ENCODE results near the gene MGLL. TPM values are rescaled to one million over a fixed set of nuclear protein-coding genes. Genes with fewer than 3 reads are reported as not detected.

Gene MGLL
- total RNA-seq, 2 experiments from 2014 or later: 0.28 to 0.38 TPM

DNA sequence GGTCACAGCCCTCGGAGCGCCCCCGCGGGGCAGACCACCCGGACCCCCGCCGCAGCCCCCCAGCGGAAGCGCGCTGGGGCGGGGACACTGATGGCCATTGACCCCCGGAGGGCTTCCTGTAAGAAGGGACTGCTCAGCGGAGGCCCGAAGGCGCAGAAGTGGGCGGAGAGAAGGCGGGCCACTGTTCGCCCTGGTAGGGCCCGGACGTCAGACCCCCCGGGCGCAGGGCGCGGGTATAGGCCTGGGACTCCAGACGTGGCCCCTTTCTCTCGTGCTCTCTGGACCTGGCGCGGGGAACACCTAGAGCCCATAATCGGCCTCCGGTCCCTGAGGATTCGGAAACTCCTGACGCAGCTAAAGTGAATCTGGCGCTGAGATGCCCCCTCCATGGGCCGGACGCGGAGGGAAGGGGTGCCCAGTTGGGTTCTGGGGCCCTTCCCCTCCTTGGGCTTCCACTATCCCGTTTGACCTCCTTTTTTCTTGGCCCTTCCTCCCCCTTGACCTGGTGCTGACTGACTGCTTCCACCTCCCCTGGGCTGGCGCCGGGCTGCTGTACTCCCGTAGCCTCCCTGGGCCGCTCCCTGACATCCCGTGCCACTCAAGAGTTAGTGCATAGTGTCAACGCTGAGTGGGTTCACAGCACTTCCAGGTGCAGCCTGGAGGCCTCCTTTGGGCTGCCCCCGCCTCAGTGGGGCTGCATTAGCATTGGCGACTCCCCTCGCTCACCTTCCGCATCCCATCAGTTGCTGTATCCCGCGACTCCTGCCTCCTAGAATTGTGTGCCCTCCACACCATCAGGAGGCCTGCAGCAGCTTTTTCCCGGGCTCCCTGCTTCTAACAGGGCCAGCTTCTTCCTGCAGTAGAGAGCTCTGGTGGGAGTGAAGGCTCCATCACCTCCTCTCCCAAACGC is 148.9 kb downstream of the MGLL start:
- intact Hi-C loops (cut with DNase I, micrococcal nuclease): loop anchor here (2.0 to 10.0 kb wide), 16 partner anchors 45 to 1756 kb away; partner anchors contain the start of genes TPRA1 (in 2 of the 2), EEFSEC (in 1 of the 2), KLF15 (in 1 of the 2) and MCM2 (in 1 of the 2)
- peaks cover 24% of the 10 kb centered on the region for H3K36me3 ChIP-seq (ENCODE audit: insufficient read depth, low read length)

DNA sequence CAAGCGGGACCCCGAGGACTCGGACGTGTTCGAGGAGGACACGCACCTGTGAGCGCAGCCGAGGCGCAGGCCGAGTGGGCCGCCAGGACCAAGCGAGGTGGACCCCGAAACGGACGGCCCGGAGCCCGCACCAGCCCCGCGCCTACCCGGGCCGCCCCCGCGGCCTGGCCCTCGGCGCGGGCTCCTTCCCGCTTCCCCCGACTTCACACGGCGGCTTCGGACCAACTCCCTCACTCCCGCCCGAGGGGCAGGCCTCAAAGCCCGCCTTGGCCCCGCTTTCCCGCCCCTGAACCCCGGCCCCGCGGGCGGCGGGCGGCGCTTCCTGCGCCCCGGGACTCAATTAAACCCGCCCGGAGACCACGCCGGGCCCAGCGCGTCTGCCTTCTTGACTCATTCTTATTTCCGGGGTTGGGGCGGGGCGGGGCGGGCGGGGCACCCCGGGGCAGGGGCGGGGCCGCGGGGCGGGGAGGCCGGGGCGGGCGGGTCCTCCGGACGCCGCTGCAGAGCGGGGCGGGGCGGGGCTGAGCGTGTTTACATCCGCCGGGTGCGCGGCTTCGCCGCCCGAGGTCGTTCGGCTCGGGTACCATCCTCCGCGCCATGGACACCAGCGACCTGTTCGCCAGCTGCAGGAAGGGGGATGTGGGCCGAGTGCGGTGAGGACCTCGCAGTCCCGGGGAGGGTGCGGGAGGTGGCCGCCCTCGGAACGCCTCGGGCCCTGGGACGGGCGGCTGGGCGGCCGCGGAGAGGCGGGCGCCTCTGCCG is 149.7 kb downstream of the MGLL start, which contains the start of gene ABTB1:
ABTB1 (plus strand) TSS at position 524 of the 762 bp plus-strand sequence; CDS start at position 598, 74 bp downstream.
- H3K27me3 ChIP-seq (ENCODE audit: control insufficient read depth in 1 of 2, insufficient read depth in 2 of 2, low read length in 2 of 2): no peaks in the 10 kb centered on the region

More for the DNA sequence above, 148.9 kb downstream of the MGLL start:
- DNase-seq (peak in 11 of 14 experiments; percentile 38 to 76 (median 53)), ATAC-seq (ENCODE audit: poor library complexity) (peak; percentile 50)
- Histone ChIP-seq H3K27ac (ENCODE audit: low read depth in 1 of 2, low read length in 2 of 2) (peak overlapping the region; percentile 47 to 61), H3K4me3 (ENCODE audit: low read length) (peak overlapping the region; percentile 73), H3K27me3 (ENCODE audit: control insufficient read depth in 1 of 2, insufficient read depth in 2 of 2, low read length in 2 of 2) (no peaks in the 10 kb centered on the region), H3K4me1 (ENCODE audit: insufficient read depth, low read length) (peaks cover 35% of the 10 kb centered on the region), H3K9me3 (ENCODE audit: control insufficient read depth in 1 of 2, insufficient read depth in 1 of 2, low read length in 2 of 2) (no peaks in the 10 kb centered on the region)
- TF ChIP-seq, protein P1, sequence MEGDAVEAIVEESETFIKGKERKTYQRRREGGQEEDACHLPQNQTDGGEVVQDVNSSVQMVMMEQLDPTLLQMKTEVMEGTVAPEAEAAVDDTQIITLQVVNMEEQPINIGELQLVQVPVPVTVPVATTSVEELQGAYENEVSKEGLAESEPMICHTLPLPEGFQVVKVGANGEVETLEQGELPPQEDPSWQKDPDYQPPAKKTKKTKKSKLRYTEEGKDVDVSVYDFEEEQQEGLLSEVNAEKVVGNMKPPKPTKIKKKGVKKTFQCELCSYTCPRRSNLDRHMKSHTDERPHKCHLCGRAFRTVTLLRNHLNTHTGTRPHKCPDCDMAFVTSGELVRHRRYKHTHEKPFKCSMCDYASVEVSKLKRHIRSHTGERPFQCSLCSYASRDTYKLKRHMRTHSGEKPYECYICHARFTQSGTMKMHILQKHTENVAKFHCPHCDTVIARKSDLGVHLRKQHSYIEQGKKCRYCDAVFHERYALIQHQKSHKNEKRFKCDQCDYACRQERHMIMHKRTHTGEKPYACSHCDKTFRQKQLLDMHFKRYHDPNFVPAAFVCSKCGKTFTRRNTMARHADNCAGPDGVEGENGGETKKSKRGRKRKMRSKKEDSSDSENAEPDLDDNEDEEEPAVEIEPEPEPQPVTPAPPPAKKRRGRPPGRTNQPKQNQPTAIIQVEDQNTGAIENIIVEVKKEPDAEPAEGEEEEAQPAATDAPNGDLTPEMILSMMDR (IDR thresholded peaks at IDR 0.05): no peak
- no peaks in the 10 kb centered on the region for H3K27me3 Mint-ChIP-seq
- H3K9me3 Mint-ChIP-seq: no peaks in the 10 kb centered on the region
- H3K36me3 Mint-ChIP-seq (ENCODE audit: low read depth): peaks cover 33% of the 10 kb centered on the region
- peak overlapping the region; percentile 94 for H3K4me3 Mint-ChIP-seq
- POLR2A ChIA-PET: interaction anchor here (0.8 to 3.2 kb wide), 10 partner anchors 8 to 1589 kb away, joined by 3 to 23 read pairs (median 5); partner anchors contain the start of genes MCM2, SLC41A3 and TPRA1
- H3K4me1 Mint-ChIP-seq (ENCODE audit: low read depth): peaks cover 41% of the 10 kb centered on the region
- CTCF ChIA-PET: no interaction called here
- peak overlapping the region; percentile 98 for H3K27ac Mint-ChIP-seq

More for the DNA sequence above, 149.7 kb downstream of the MGLL start, which contains the start of gene ABTB1:
- Mint-ChIP-seq H3K4me1 (ENCODE audit: low read depth) (peaks cover 40% of the 10 kb centered on the region), H3K36me3 (ENCODE audit: low read depth) (peaks cover 25% of the 10 kb centered on the region), H3K27ac (peak within 1 kb of the TSS; percentile 98), H3K27me3 (no peaks in the 10 kb centered on the region), H3K9me3 (no peaks in the 10 kb centered on the region), H3K4me3 (peak within 1 kb of the TSS; percentile 97)
- ATAC-seq (ENCODE audit: poor library complexity) (peak; percentile 83), DNase-seq (peak; percentile 75 to 94 (median 86))
- peak within 1 kb of the TSS; percentile 64 to 79 for H3K27ac ChIP-seq (ENCODE audit: low read depth in 1 of 2, low read length in 2 of 2)
- ChIA-PET POLR2A (interaction anchor here (0.7 to 3.2 kb wide), 13 partner anchors 9 to 1644 kb away, joined by 3 to 23 read pairs (median 4); partner anchors contain the start of genes MCM2, SLC41A3 and TPRA1), CTCF (interaction anchor here (0.9 kb wide), 1 partner anchor 20 kb away, joined by 3 read pairs; no protein-coding TSS in a partner anchor)
- H3K4me3 ChIP-seq (ENCODE audit: low read length): peak within 1 kb of the TSS; percentile 73
- TF ChIP-seq, protein P1 (IDR thresholded peaks at IDR 0.05): no peak
- H3K4me1 ChIP-seq (ENCODE audit: insufficient read depth, low read length): peaks cover 32% of the 10 kb centered on the region
- peaks cover 15% of the 10 kb centered on the region for H3K36me3 ChIP-seq (ENCODE audit: insufficient read depth, low read length)
- intact Hi-C loops (cut with DNase I, micrococcal nuclease): loop anchor here (2.0 to 10.0 kb wide), 16 partner anchors 44 to 1755 kb away; partner anchors contain the start of genes TPRA1 (in 2 of the 2), EEFSEC (in 1 of the 2), KLF15 (in 1 of the 2) and MCM2 (in 1 of the 2)
- H3K9me3 ChIP-seq (ENCODE audit: control insufficient read depth in 1 of 2, insufficient read depth in 1 of 2, low read length in 2 of 2): no peaks in the 10 kb centered on the region

All from CD4-positive, alpha-beta T cell (primary cell).